GM18868 (cell line): ENCODE data around the gene C1orf198.

Experiments
- ATAC-seq: cut with Tn5 transposase; IDR thresholded peaks from one replicate; pipeline ENCODE4 v1.9.1; 2021; ENCODE audit warnings: mild to moderate bottlenecking, moderate library complexity; ENCODE audit not compliant: unreplicated experiment

The C1orf198 gene

GRCh38 chr1:230790026-230790425, 78.3 kb downstream of the C1orf198 start:
- no peak for ATAC-seq

GRCh38 chr1:230788561-230789275, 79.6 kb downstream of the C1orf198 start:
- ATAC-seq: no peak

- ATAC-seq: no peak
Measured at GRCh38 chr1:230787471-230787870, 80.8 kb downstream of the C1orf198 start.
